Psoas muscle (tissue), 8 donors: Measurements from ENCODE around the gene NR2C2. TPM values are rescaled to one million over a fixed set of nuclear protein-coding genes. Genes with fewer than 3 reads are reported as not detected.

Experiments used
- ATAC-seq, 4 donors: fragments of 200-7000 bp; cut with Tn5 transposase; one replicate each; pipeline ENCODE4 v1.9.1; 2020; ENCODE audit warnings: moderate library complexity in 3 of 4, mild to moderate bottlenecking in 2 of 4
- DNase-seq, 2 donors: peaks; one replicate each; pipeline ENCODE4 v3.0.0-alpha.2; 2020
- H3K27ac ChIP-seq: fragments of 200-600 bp; one replicate; pipeline ENCODE4 v1.8.0; 2022
- H3K27me3 ChIP-seq, 3 donors: fragments of 200-600 bp in 1 of 3; one replicate each; pipeline versions ENCODE4 v1.6.1 to v1.8.0; 2013 to 2022; ENCODE audit warnings: low read length in 2 of 3, mild to moderate bottlenecking in 2 of 3, moderate library complexity in 1 of 3; ENCODE audit not compliant: insufficient read depth in 3 of 3
- H3K36me3 ChIP-seq, 2 donors: fragments of 200-600 bp in 1 of 2; one replicate each; pipeline versions ENCODE4 v1.6.1 to v1.8.0; 2013 to 2022; ENCODE audit warnings: low read depth in 1 of 2, mild to moderate bottlenecking in 1 of 2, moderate library complexity in 1 of 2; ENCODE audit not compliant: insufficient read depth in 1 of 2
- H3K4me1 ChIP-seq: fragments of 200-600 bp; one replicate; pipeline ENCODE4 v1.8.0; 2022
- H3K4me3 ChIP-seq: fragments of 200-600 bp; one replicate; pipeline ENCODE4 v1.8.0; 2022; ENCODE audit warnings: mild to moderate bottlenecking
- H3K9me3 ChIP-seq: fragments of 200-600 bp; one replicate; pipeline ENCODE4 v1.8.0; 2022
- CTCF ChIP-seq: fragments of 200-600 bp; IDR thresholded peaks from one replicate; pipeline ENCODE4 v1.8.0; 2022; ENCODE audit warnings: antibody characterized with exemption
- WGBS, 3 donors: extraction: QIAGEN DNeasy Blood & Tissue Kit; methylation state at CpG; one replicate each; pipeline versions ENCODE4 v1.1.6 to v1.1.7; 2013; 5-methylcytosine and 5-hydroxymethylcytosine counted together
- intact Hi-C, 2 donors: fragments of 100-400 bp; cut with DNase I; formaldehyde crosslinking; loops; one replicate each; pipeline versions ENCODE4 v1.11.0 to v1.14.2; 2022
- polyA plus RNA-seq, 3 donors: library from polyadenylated mRNA; stranded (reverse); fragments of 200-250 nt; gene quantifications; one replicate each; pipeline ENCODE4 v1.2.3, GENCODE V29; 2013
- total RNA-seq, 4 donors: library from RNA; stranded (reverse); fragmentation: NEBNext Ultra II Directional in 2 of 4; extraction: Animal tissue kit (Norgen Biotek cat#: 25700) in 2 of 4; gene quantifications; one replicate each; pipeline versions ENCODE4 v1.2.1 to v1.2.4, GENCODE V29; 2021 to 2023
- donor health status: healthy with polysubstance abuse.
- donor health status: DM: no; HTN: no; CAD: no; lungs with moderate emphysema.
- donor health status: Bipolar disorder and iron deficiency.
- donor health status: healthy.
- donor health status: DM: yes; HTN: yes; CAD: no.
- donor health status: DM: no; HTN: no; CAD: no.
- donor health status: DM: no; HTN: no; CAD: no.
- donor health status: DM: yes; HTN: yes; CAD: no.

Gene NR2C2
- total and polyA plus RNA-seq, 7 donors, result 8.7 to 37.1 (median 28.3) TPM

- no peak overlapping the region for H3K4me3 ChIP-seq
- H3K27ac ChIP-seq, result no peak overlapping the region
- DNase-seq, result no peak
- TF ChIP-seq CTCF, result no peak
- H3K36me3 ChIP-seq, result peaks cover 15 to 99% of the 10 kb centered on the region in 2 donors
- peak in 3 of 4 donors; percentile 73 to 80 (median 76) for ATAC-seq
- no peaks in the 10 kb centered on the region for H3K4me1 ChIP-seq
- WGBS, 3 donors, result 93 to 94% (median 93%) methylated on average over 13 of the region's 13 CpGs
- intact Hi-C loops, result no loop called here
- H3K9me3 ChIP-seq, result no peaks in the 10 kb centered on the region
- H3K27me3 ChIP-seq, result no peaks in the 10 kb centered on the region
These were observed 134.7 kb downstream of the NR2C2 start for GRCh38 chr3:15081960-15082664.

GRCh38 chr3:15083252-15083651, 135.9 kb downstream of the NR2C2 start:
- intact Hi-C loops, result no loop called here
- Histone ChIP-seq H3K27ac (no peak overlapping the region), H3K27me3 (no peaks in the 10 kb centered on the region), H3K9me3 (no peaks in the 10 kb centered on the region), H3K36me3 (peaks cover 11 to 99% of the 10 kb centered on the region in 2 donors), H3K4me1 (no peaks in the 10 kb centered on the region), H3K4me3 (no peak overlapping the region)
- WGBS, 3 donors, result 82 to 96% (median 95%) methylated on average over 1 of the region's 1 CpG
- ATAC-seq, result no peak
- no peak for TF ChIP-seq CTCF
- DNase-seq, result no peak

GRCh38 chr3:15086263-15086662, 138.9 kb downstream of the NR2C2 start:
- no peak overlapping the region for H3K27ac ChIP-seq
- no peak for TF ChIP-seq CTCF
- WGBS, 3 donors, result 96 to 98% (median 98%) methylated on average over 2 of the region's 2 CpGs
- H3K4me3 ChIP-seq, result no peak overlapping the region
- H3K36me3 ChIP-seq, result peaks cover 17 to 99% of the 10 kb centered on the region in 2 donors
- H3K27me3 ChIP-seq, result no peaks in the 10 kb centered on the region
- DNase-seq (no peak), ATAC-seq (peak in 1 of 4 donors; percentile 58)
- intact Hi-C loops, result no loop called here
- H3K4me1 ChIP-seq, result no peaks in the 10 kb centered on the region
- H3K9me3 ChIP-seq, result no peaks in the 10 kb centered on the region

GRCh38 chr3:15086699-15087098, 139.3 kb downstream of the NR2C2 start:
- H3K4me1 ChIP-seq, result no peaks in the 10 kb centered on the region
- TF ChIP-seq CTCF, result no peak
- H3K27me3 ChIP-seq, result no peaks in the 10 kb centered on the region
- WGBS, 3 donors, result 58 to 70% (median 65%) methylated on average over 2 of the region's 2 CpGs
- DNase-seq (no peak), ATAC-seq (peak in 3 of 4 donors; percentile 57 to 62 (median 62))
- no peak overlapping the region for H3K27ac ChIP-seq
- intact Hi-C loops, result no loop called here
- H3K9me3 ChIP-seq, result no peaks in the 10 kb centered on the region
- peaks cover 17 to 99% of the 10 kb centered on the region in 2 donors for H3K36me3 ChIP-seq
- no peak overlapping the region for H3K4me3 ChIP-seq

GRCh38 chr3:15089201-15089600, 141.8 kb downstream of the NR2C2 start:
- DNase-seq, result no peak
- Histone ChIP-seq H3K36me3 (peaks cover 19 to 99% of the 10 kb centered on the region in 2 donors), H3K4me1 (no peaks in the 10 kb centered on the region), H3K27me3 (no peaks in the 10 kb centered on the region), H3K27ac (no peak overlapping the region), H3K4me3 (no peak overlapping the region), H3K9me3 (no peaks in the 10 kb centered on the region)
- WGBS, 3 donors, result 81 to 96% (median 88%) methylated on average over 1 of the region's 1 CpG
- no peak for TF ChIP-seq CTCF
- intact Hi-C loops, result no loop called here
- ATAC-seq, result no peak
